IPS DF 19.7 (cell line): ENCODE measurements around the gene RALGAPB.

ENCODE experiments used
- DNase-seq: peaks from one replicate; pipeline ENCODE4 v3.0.0-alpha.2; 2013; ENCODE audit warnings: low read depth, low spot score

RALGAPB gene

GRCh38 chr20:38609815-38610214 is 137.2 kb downstream of the RALGAPB start:
- no peak for DNase-seq

GRCh38 chr20:38610521-38610920 is 137.9 kb downstream of the RALGAPB start:
- no peak for DNase-seq

- DNase-seq = no peak
Observed at GRCh38 chr20:38612751-38613515, 140.3 kb downstream of the RALGAPB start.

- DNase-seq = no peak
Observed at GRCh38 chr20:38615283-38615682, 142.6 kb downstream of the RALGAPB start.

GRCh38 chr20:38616457-38616856 is 143.8 kb downstream of the RALGAPB start:
- DNase-seq = no peak

GRCh38 chr20:38617011-38617829 is 144.6 kb downstream of the RALGAPB start:
- DNase-seq = no peak

GRCh38 chr20:38617830-38618196 is 145.2 kb downstream of the RALGAPB start:
- no peak for DNase-seq

- DNase-seq = no peak
Observed at GRCh38 chr20:38620441-38620840, 147.8 kb downstream of the RALGAPB start.

GRCh38 chr20:38623061-38623460 is 150.4 kb downstream of the RALGAPB start:
- no peak for DNase-seq

GRCh38 chr20:38624084-38624483 is 151.4 kb downstream of the RALGAPB start:
- no peak for DNase-seq

GRCh38 chr20:38625896-38626295 is 153.3 kb downstream of the RALGAPB start:
- DNase-seq = no peak

GRCh38 chr20:38626921-38627659 is 154.4 kb downstream of the RALGAPB start:
- no peak for DNase-seq
